Occipital lobe (tissue), 2 donors: Measurements from ENCODE around the gene ADSS1. TPM values are rescaled to one million over a fixed set of nuclear protein-coding genes. Genes with fewer than 3 reads are reported as not detected.
A peak's percentile ranks its signal among the peaks of the same experiment; 100 is the strongest.

Source experiments
- DNase-seq: peaks from one replicate; lab custom pipeline; 2025; lab: John Stamatoyannopoulos, UW
- total RNA-seq: library from RNA; depleted of rRNA; stranded (reverse); fragments of >200 nt; gene quantifications from one replicate; pipeline ENCODE4 v1.2.3, GENCODE V29; 2014

ADSS1 gene
- total RNA-seq, 1 donor from 2014 or later, result 4.8 TPM

DNA sequence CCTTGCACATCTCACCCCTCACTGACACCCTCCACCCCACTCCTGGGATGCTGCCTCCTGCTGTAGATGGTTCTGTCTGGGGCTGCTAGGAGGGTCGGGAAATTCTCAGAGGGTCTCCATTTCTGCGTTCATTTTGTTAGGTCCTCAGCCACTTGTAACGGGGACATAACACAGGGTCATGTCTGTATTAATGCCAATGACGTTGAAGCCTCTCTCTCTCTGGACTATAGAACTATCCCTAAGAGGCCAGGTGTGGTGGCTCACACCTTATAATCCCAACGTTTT, 43.5 kb downstream of the ADSS1 start:
- DNase-seq, result no peak

DNA sequence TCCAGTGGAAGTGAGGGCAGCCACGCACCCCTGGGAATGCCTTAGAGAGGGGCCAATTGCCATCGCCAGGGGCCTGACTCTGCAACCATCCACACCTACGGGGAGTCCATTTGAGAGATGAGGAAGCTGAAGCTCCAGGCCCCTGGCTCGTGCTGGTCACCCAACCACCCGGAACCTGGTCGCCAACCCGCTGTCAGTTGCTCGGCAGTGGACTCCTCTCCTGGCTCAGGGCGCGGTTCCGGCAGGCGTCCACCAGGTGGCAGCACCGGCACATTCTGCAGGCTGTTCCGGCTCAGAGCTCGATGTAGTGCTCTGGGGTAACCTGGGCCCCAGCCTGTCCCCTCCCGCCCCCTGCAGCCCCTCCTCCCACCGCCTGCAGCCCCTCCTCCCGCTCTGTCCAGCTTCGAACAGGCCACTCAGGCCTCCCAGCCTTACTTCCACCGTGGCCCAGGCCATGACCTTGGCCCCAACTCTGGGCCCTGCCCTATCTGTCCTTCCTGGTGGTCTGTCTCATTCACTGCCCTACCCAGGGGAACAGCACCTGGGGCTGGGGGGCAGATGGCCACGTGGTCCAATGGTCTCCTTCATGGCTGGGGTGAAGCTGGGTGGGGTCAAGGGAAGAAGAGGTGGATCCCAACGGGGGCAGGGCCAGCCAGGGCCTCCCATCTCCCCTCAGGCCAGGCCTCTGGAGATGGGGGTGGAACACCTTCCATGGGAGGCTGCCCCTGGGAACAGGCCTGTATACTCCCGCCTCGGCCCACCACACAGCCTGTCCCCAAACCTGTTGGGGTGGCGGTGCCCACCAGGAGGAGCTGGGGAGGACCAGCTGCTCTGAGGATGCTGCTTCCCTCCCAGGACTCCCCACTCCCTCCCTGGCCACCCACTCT, 44.7 kb downstream of the ADSS1 start:
- peak; percentile 76 for DNase-seq

DNA sequence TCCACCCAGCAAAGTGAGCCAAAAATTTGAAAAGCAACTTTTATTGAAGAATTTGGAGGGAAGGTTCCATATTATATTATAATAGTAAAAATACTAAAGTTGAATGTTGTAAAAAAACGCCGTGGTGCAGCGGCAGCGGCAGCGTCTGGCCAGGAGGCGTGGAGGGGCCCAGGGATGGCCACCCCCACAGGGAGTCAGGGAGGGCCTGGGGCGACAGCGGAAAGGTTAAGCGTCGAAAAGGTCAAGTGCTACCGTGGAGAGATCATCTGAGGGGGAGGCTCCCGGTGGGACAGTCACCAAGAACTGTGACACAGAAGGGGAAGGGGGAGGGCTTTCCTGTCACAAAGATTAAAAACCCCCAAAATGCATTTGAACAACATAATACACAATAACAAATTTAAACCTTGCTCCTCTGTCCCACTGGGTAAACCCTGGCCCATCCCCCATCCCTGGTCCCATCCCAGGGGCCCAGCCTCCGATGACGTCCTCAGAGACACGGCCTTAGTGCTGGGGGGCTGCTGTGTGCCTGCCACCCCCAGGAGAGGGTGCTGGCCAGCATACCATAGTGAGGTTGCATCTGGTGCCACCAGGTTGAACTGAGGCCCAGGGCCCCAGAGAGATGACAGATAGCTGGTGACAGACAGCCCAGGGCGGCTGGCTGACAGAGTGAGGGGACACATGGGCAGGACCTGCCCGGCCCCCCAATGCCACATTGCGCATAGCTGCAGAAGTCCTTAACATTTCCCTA, 45.5 kb downstream of the ADSS1 start:
- DNase-seq, result no peak

DNA sequence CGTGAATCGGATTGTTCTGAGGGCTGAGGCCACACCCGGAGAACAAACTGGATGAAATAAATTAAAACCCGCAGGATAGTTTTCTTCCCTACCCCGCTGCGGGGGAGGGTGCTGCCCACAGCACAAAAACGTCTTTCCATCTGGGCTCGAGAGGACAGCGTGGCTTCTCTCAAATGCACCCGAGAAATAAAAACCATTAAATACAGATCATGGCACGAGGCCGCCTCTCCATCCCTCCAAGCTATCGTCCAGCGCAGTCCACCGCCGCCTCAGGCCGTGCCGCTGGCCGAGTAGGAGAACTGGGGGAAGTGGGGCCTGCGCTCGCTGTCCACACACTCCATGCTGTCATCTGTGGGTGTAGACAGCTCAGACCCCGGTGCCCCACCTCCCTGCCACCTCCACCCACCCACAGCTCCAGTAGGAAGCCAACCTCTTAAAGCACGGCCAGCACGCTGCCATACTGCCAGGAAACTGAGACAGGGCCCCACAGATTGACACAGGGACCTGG, 46.1 kb downstream of the ADSS1 start:
- DNase-seq, result no peak

DNA sequence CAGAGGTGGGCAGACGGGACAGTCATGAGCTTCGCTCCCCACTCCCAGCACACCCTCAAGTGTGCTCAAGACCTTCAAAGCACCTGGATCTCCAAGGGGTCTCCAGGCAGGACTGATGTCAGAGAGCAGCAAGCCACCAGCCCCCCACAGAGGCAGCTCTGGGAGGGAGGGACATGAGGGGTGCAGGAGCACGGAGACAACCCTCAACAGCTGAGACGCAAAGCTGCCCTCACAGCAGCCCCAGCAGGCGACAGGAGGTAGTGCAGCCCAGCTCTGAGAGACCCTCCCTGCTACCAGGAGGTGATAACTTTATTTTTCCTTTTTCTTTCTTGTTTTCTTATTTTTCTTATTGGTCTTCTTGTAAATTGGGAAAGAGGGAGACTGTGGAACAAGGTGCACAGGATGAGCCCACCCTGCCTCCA, 46.8 kb downstream of the ADSS1 start:
- DNase-seq, result no peak

DNA sequence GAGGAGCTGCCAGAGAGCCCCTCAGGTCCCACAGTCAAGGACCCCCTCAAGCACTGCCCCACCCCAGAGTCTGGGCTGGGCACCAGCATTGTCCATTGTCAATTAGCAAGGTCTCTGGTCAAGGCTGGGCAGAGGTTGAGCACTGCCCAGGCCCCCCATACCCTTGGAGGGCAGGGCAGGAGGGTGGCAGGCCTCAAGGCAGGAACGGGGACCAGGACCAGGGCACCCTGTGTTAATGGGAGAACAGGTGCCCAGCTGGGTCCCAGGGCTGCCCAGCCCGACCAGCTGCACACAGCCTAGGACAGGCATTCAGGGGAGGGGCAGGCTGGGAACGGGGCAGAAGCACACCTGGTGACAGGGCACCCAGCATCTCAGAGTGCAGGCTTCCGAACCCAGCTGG, 47.3 kb downstream of the ADSS1 start:
- no peak for DNase-seq

DNA sequence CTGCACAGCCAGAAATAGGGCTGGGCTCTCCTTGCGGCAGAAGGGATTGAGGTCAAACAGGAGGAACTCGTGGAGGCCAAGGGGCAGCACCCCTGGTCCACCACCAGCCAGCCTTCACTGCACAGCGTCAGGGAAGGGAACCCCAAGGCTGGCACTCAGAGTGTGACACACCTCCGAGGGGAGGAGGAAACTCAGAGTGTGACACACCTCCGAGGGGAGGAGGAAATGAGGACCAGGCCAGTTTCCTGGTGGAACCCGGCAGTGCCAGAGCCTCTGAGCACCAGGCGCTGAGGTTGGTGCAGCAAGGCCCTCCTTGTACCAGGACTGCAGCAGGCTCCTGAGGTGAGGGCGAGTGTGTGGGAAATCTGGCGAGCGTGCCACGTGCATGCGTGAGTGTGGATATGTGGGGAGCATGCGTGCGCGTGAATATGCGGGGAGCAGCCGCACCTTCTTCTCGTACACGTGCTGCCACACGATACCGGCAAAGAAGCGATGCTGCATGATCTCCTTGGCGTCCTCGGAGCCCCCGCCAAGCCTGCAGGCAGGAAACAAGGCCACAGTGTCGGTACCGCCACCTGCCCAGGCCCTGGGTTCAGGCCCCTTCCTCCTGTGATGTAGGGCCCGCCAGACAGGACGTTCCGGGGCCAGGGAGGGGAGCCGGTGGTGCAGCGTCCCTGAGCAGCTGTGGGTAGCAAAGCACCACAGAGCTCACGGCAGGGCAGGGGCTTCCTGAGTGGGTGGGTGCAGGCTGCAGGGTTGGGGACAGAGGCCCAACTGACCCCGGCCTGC, 48.1 kb downstream of the ADSS1 start:
- no peak for DNase-seq

DNA sequence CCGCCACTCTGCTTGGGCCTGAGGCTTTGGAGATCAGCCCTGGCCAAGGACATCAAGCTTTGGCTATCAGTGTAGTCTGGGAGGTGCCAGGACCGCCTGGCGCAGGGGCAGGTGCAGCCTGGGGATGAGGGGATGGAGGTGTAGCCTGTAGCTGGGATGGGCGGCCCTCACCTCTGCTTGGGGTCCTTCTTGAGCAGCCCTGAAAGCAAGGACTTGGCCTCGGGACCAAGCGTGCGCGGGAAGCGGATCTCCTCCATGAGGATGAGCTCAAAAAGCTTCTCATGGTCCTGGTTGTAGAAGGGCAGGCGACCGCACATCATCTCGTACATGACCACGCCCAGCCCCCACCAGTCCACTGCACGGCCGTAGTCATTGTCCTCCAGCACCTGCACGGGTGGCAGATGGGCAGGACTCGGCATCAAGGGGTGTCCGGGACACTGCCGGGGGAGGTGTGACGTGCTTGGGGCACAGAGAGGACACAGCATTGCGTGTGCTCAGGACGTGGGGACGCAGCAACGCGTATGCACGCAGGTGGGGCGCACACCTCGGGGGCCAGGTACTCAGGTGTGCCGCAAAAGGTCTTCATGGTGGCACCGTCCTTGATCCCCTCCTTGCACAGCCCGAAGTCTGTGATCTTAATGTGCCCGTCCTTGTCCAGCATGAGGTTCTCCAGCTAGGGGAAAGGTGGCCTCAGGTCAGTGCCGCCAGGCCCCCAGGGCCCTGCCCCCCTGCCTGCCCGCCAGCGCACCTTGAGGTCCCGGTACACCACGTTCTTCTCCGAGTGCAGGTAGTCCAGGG, 48.9 kb downstream of the ADSS1 start:
- no peak for DNase-seq

DNA sequence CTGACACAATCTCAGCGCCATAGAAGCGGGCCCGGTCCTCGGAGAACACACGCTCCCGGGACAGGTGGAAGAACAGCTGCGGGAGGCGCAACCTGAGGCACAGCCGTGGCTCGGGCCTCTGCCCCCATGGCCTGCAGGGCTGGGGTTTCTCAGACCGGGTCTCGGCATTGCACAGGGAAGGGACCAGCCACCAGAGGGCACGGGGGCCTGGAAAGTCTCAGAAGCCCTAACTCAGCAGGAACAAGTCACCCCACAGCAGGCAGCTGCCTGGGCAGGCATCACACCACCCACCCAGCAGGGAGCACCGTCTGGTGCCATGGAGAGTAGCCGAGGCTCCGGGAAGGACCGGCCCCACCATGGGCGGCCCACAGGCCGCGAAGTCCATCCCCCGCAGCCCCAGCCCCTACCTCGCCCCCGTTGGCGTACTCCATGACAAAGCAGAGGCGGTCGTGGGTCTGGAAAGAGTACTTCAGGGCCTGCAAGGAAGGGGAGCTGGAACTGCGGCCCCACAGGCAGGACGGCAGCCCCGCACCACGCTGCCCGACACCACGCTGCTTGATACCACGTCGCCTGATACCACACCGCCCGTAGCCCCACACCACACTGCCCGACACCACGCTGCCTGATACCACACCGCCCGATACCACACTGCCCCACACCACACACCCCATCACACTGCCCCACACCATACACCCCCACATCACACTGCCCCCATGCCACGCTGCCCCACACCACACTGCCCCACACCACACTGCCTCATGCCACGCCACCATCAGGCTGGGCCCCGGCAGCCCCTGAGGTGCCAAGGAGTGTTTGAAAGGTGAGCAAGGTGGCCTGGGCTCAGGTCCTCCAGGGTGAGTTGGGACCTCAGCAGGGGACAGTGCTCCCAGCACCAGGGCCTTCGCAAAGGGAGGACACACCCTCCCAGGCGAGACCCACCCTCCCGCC, 49.8 kb downstream of the ADSS1 start:
- DNase-seq, result no peak

DNA sequence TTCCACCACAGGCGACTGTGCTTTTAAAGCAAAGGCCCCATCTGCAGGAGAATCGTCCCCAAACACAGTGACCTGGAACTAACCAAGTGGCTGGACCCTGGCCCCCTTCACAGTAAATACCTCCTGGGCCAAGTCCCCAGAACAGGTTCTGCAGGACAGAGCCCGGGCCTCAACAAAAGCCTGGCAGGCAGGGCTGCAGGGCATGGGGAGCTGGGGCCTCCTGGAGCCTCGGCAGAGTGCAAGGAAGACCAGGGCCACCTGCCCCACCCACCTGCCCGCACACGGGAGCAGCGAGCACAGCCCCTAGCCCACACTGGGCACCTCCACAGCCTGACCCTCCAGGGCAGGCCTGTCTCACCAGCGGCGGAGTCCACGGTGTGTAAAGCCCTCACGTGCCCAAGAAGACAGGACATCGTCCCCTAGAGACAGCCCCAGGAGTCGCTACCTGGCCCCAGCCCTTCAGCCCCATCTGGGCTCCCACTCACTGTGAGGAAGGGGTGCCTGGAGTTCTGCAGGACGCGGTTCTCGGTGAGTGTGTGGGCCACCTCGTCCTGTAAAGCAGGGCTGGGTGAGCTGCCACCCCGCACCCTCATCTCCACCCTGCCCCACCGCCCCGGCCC, 50.5 kb downstream of the ADSS1 start:
- no peak for DNase-seq

DNA sequence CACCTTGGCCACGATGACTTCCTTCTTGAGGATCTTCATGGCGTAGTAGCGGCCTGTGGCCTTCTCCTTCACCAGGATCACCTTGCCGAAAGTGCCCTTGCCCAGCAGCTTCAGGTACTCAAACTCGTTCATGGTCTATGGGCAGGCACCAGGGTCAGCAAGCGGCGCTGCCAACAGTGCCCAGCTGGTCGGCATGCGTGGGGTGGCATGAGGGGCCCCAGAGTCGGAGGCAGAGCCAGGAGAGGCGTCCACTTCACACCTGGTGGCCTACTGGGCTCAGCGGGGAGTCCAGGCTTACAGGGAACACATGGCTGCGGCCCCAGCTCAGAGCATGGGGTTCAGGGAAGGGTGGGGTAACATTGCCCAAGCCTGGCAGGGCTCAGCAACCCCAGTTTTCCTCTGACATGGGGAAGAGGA, 51.1 kb downstream of the ADSS1 start:
- no peak for DNase-seq

DNA sequence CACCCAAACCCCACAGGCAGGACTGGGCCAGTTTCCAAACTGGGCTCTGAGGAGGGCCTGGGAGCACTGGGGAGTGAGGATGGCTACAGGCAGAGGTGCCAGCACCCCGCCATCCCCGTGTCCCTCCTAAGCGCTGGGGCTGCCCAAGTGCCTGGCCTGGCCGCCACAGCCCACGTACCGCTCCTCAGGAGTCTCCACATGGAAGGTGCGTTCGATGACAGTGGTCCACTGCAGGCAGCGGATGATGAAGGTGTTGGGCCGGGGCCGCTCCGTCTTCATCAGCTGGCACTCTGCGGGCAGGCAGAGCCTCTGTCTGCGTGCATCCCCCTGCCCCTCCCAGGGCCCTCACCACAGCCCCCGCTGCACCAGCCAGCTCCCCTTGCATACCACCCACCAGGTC, 52.5 kb downstream of the ADSS1 start:
- DNase-seq, result no peak

DNA sequence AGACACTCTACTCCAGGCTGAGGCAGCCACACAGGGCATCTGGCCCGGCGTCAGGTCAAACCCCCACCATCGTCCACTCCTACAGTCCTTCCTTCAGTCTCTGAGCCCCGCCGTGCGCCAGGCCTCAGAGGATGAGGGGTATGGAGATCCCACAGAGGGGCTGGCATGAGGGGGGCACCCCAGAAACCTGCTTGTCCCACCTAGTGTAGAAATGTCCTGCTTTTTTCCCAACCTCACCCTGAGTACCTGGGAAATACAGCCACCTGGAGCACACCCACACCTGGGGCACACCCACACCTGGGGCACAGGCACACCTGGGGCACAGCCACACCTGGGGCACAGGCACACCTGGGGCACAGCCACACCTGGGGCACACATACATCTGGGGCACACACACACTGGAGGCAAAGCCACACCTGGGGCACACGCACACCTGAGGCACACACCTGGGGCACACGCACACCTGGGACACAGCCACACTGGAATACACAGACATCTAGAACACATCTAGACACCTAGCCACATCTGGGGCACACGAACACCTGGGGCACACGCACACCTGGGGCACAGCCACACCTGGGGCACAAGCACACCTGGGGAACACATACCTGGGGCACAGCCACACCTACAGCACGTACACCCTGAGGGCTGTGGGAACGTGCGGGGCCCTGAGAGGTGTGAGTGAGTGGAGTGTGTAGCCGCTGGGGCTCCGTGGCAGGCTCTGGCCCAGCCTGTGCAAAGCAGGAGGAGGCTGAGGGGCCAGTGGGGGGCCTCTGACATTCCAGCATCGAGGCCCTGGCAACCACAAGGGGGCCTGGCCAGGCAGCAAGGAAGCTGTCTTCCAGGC, 53.2 kb downstream of the ADSS1 start:
- no peak for DNase-seq

DNA sequence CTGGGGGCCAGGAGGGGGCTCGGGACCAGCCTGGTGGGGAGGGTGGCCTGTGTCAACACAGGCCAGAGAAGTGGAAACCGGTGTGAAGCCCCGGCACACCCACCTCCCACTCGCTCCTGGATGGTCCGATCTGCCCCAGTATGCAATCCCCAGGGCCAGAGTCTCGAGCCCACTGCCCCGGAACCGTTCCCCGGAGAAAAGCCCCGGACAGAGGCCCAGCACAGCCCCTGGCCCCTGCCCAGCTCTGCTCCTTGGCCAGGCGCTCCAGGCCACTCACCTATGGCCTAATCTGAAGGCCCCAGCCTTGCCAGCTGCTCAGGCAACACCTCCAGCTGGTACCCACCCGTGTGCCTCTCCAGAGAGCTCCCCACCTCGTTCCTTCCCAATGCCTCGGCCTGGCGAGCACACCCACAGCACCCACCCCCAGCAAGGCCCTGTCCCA, 53.8 kb downstream of the ADSS1 start:
- DNase-seq, result no peak

DNA sequence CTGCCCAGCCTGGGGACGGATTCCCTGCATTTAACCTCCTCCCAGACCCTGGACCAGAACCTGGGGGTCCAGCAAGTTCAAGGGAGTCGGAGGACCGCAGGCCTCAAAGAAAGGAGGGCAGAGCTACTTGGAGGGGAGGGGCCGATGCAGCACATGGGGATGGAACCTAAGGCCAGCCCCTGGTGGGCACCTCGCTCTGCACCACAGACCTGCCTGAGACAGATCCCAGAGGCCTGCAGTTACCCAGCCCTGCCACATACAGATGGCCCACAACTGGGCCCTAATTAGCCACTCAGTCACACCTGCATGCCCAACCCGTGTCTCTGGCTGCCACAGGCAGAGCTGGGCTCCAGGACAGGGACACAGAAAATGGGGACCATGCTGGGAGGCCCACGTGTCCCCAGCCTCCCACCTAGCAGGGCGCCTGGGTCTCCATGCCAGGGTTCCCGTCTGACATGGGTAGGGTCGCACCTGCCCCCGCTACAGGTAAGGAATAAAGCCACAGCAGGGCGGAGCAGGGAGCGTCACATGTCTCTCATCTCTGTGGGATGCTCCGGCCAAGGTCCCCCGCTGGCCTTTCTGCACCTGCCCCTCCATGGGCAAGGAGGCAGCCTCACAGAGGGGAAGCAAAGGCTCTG, 54.8 kb downstream of the ADSS1 start:
- DNase-seq, result no peak

DNA sequence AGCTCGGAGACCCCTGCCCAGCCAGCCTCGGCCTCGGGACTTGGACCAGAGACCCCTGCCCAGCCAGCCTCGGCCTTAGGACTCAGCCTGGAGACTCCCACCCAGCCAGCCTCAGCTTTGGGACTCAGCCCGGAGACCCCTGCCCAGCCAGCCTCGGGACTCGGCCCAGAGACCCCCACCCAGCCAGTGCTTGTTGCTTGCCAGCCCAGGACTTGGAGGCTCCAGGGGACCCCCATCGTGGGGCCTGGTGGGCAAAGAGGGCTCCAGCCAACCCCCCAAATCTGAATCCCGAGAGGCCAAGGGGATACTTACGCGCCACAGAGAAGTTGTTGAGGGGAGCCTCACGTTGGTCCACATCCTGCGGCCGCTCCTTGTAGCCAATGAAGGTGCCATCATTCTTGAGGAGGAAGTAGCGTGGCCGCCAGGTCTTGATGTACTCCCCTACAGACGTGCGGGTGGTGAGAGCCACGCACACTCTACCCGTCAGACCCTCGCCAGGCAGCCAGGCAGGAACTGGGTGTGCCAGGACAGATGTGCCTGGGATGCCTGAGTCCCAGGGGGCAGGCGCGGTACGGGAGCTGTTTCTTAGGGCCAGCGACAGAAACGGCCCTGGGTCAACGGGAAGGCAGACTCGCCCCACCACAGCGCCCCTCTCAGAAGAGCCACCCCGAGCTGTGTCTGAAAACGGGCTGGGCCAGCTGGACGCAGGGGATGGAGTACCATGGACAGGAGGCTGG, 55.9 kb downstream of the ADSS1 start:
- no peak for DNase-seq

DNA sequence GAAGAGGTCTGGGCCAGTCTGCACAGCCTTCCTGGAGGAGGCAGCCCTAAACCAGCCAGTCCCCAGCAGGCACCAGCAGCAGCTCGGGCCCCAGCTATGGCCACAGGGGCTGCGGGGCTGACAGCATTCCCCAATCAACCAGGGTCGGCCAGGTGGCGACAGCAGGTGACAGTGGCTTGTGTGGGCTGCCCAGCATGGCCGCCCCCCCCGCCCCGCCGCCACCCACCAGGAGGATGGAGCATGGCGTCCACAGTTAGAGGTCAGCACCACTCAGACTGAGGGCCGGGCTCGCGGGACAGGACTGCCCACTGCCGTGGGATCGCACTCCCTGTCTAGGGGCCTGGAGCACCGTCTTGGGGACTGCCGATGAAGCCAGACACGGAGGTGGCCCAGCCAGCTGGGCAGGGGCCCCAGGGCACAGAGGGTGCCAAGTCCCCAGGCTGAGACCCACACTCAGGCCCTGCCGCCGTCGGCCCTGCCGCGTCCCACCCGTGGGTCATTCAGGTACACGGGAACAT, 56.5 kb downstream of the ADSS1 start:
- DNase-seq, result no peak
